DND-41 (cell line): Measurements from ENCODE around the gene BAZ1A.

Experiments used
- EZH2 ChIP-seq: IDR thresholded peaks from 3 replicates; pipeline ENCODE4 v1.6.1; 2012; ENCODE audit warnings: borderline replicate concordance, low read depth, mild to moderate bottlenecking, moderate library complexity, low read length, inconsistent platforms; ENCODE audit not compliant: severe bottlenecking
- TF ChIP-seq, protein P1 (sequence below): IDR thresholded peaks from 2 replicates; pipeline ENCODE4 v1.5.1; 2012; ENCODE audit warnings: borderline replicate concordance, low read length, moderate library complexity, mild to moderate bottlenecking; ENCODE audit not compliant: poor library complexity, severe bottlenecking; ENCODE audit errors: extremely low read depth

DNA sequence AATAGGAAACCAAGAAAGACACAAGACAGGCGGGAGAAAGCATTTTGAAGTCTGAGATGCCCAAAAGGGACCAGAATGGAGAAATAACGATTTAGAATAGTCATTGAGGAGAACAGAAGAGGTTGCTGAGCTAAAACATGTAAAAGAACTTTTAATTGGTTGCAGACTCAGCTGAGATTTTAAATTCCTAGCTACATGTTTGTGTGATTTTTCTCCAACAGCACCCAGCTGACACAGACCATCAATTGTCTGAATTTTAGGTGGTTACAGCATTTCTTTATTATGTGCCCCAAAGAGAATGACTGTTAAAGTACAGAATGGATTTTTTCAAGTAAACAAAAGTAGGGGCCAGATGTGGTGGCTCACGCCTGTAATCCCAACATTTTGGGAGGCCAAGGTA is 50.3 kb downstream of the BAZ1A start:
- TF ChIP-seq, protein P1, sequence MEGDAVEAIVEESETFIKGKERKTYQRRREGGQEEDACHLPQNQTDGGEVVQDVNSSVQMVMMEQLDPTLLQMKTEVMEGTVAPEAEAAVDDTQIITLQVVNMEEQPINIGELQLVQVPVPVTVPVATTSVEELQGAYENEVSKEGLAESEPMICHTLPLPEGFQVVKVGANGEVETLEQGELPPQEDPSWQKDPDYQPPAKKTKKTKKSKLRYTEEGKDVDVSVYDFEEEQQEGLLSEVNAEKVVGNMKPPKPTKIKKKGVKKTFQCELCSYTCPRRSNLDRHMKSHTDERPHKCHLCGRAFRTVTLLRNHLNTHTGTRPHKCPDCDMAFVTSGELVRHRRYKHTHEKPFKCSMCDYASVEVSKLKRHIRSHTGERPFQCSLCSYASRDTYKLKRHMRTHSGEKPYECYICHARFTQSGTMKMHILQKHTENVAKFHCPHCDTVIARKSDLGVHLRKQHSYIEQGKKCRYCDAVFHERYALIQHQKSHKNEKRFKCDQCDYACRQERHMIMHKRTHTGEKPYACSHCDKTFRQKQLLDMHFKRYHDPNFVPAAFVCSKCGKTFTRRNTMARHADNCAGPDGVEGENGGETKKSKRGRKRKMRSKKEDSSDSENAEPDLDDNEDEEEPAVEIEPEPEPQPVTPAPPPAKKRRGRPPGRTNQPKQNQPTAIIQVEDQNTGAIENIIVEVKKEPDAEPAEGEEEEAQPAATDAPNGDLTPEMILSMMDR: no peak
- no peak for TF ChIP-seq EZH2
